Thymus (tissue), 14 donors: ENCODE results near the gene DOK6. TPM values are rescaled to one million over a fixed set of nuclear protein-coding genes. Genes with fewer than 3 reads are reported as not detected.
"Not testable (repeated sequence)": the region's sequence is repeated elsewhere in the genome, so short reads cannot be mapped to it uniquely, and the experiment has no call there.

Experiments
- DNase-seq, 9 donors: peaks; one replicate each; pipeline ENCODE4 v3.0.0-alpha.2; 2013; ENCODE audit warnings: low spot score in 9 of 9, low read depth in 6 of 9, missing footprints in 1 of 9
- H3K27ac ChIP-seq, 2 donors: one replicate each; pipeline ENCODE4 v1.5.1; 2013; ENCODE audit warnings: control low read depth in 1 of 2, low read depth in 1 of 2, low read length in 1 of 2, mild to moderate bottlenecking in 1 of 2, moderate library complexity in 1 of 2
- H3K27me3 ChIP-seq, 2 donors: one replicate each; pipeline ENCODE4 v1.5.1; 2013; ENCODE audit warnings: low read length in 1 of 2; ENCODE audit not compliant: control insufficient read depth in 2 of 2, insufficient read depth in 1 of 2
- H3K36me3 ChIP-seq, 2 donors: one replicate each; pipeline ENCODE4 v1.5.1; 2013; ENCODE audit warnings: low read length in 1 of 2, mild to moderate bottlenecking in 1 of 2, moderate library complexity in 1 of 2; ENCODE audit not compliant: control insufficient read depth in 2 of 2, insufficient read depth in 2 of 2
- H3K4me1 ChIP-seq, 2 donors: one replicate each; pipeline ENCODE4 v1.5.1; 2013; ENCODE audit warnings: low read length in 2 of 2; ENCODE audit not compliant: control insufficient read depth in 2 of 2, insufficient read depth in 2 of 2
- H3K4me3 ChIP-seq, 2 donors: one replicate each; pipeline ENCODE4 v1.5.1; 2013; ENCODE audit warnings: low read length in 2 of 2, control low read depth in 1 of 2, mild to moderate bottlenecking in 1 of 2
- H3K9me3 ChIP-seq, 2 donors: one replicate each; pipeline ENCODE4 v1.5.1; 2013; ENCODE audit warnings: low read length in 1 of 2, mild to moderate bottlenecking in 1 of 2; ENCODE audit not compliant: control insufficient read depth in 2 of 2, insufficient read depth in 1 of 2
- WGBS: extraction: QIAGEN DNeasy Blood & Tissue Kit; methylation state at CpG from one replicate; pipeline ENCODE4 v1.1.7; 2013; 5-methylcytosine and 5-hydroxymethylcytosine counted together
- long read RNA-seq, 10 donors: transcript quantifications; one replicate each; lab custom pipeline, GENCODE V29; 2026
- polyA plus RNA-seq: library from polyadenylated mRNA; stranded (reverse); fragments of 200-250 nt; gene quantifications from one replicate; pipeline ENCODE4 v1.2.3, GENCODE V29; 2013
- total RNA-seq: library from RNA; stranded (reverse); fragments of 120-200 nt; gene quantifications from one replicate; pipeline ENCODE4 v1.2.4, GENCODE V29; 2013
- donor health status: healthy.

Gene DOK6
- total RNA-seq (0.57 TPM), polyA plus RNA-seq (0.75 TPM)
- long read RNA-seq, donor 1 = 0 reads
- long read RNA-seq, donor 2, full-length matches to known transcripts = 1 of 1 reads
- long read RNA-seq, donor 2, partial matches to known transcripts = 0 of 1 reads
- long read RNA-seq, donor 2, other reads (novel, unspliced or antisense) = 0 of 1 reads
- long read RNA-seq, donor 3 = 0 reads
- long read RNA-seq, donor 4 = 0 reads
- long read RNA-seq, donor 5, full-length matches to known transcripts = 1 of 6 reads
- long read RNA-seq, donor 5, partial matches to known transcripts = 0 of 6 reads
- long read RNA-seq, donor 5, other reads (novel, unspliced or antisense) = 5 of 6 reads
- long read RNA-seq, donor 6 = 0 reads
- long read RNA-seq, donor 7 = 0 reads
- long read RNA-seq, donor 8 = 0 reads
- long read RNA-seq, donor 9 = 0 reads
- long read RNA-seq, donor 10 = 0 reads

DNA sequence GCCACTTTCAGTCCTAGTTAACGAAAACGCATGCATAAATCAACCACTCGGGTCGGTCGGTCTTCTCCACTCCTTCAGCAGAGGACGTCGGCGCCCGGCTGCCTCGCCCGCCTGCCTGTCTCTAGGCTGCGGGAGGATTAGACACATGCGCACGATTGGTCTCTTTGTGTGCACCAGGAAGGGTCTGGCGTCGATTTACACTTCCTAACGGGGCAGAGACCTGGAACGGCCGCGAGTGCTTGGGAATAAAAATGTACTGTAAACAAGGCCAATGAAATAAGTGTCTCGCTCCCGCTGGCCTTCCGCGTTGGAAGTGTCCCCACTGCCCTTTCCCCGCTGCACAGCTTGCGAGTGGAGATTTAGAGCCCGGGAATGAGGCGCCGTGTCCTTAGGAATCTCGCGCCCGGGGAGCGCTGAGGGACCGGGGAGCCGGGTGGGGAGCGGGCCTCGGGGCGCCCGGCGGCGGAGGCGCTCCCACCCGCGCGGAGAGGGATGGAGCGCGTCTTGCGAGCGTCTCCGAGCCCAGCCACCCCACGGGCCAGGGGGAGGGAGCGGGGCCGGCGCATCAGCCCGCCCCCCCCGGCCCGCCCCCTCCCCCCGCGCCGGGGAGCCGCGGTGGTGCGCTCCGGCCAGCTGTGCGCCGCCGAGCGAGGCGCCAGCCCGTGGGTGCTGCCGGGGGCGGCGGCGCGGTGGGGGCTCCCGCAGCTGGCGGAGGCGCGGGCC, at the start of gene DOK6:
TSS of gene DOK6 (plus strand) at position 636 of the 723 bp plus-strand sequence.
- Histone ChIP-seq H3K9me3 (peaks cover 0 to 3% of the 10 kb centered on the region in 2 donors), H3K27ac (peak within 1 kb of the TSS in 1 of 2 donors; percentile 42), H3K27me3 (peaks cover 33 to 56% of the 10 kb centered on the region in 2 donors), H3K4me3 (peak within 1 kb of the TSS; percentile 26 to 29), H3K4me1 (peaks cover 0 to 3% of the 10 kb centered on the region in 2 donors), H3K36me3 (no peaks in the 10 kb centered on the region)
- DNase-seq = peak in 1 of 9 donors; percentile 4
- WGBS = 1% methylated on average over 74 of the region's 79 CpGs

DNA sequence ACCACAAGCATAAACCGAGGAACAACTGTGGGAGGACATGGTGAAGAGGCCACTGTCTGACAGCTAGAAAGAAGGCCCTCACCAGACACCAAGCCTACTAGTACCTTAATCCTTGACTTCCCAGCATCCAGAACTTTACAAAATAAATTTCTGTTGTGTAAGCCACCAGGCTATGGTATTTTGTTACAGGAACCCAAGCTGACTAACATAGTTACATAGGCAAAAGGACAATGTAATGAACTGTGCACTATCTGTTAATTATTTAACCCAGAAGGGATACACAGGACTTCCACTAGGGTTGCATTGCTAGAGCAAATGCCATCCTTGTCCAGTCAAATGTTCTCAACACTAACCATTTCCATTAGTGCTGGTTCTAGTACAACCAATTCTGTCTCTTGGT, 47.7 kb upstream of the DOK6 start:
- Histone ChIP-seq H3K4me3 (no peak overlapping the region), H3K27me3 (no peaks in the 10 kb centered on the region), H3K27ac (no peak overlapping the region), H3K36me3 (no peaks in the 10 kb centered on the region), H3K4me1 (no peaks in the 10 kb centered on the region), H3K9me3 (peaks cover 0 to 3% of the 10 kb centered on the region in 2 donors)
- 92% methylated on average over 1 of the region's 1 CpG for WGBS
- no peak for DNase-seq

DNA sequence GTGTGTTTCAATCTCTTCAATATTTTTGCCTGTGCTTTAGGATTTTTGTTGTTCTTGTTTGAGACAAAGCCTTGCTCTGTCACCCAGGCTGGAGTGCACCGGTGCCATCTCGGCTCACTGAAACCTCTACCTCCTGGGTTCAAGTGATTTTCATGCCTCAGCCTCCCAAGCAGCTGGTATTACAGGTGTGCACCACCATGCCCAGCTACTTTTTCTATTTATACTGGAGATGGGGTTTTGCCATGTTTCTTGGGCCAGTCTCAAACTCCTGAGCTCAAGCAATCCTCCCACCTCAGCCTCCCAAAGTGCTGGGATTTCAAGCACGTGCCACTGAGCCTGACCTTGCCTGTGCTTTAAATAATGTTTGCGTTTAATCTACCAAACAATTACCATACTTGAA, 43.1 kb upstream of the DOK6 start:
- H3K27me3 ChIP-seq = no peaks in the 10 kb centered on the region
- no peaks in the 10 kb centered on the region for H3K36me3 ChIP-seq
- DNase-seq = no peak
- H3K4me3 ChIP-seq = no peak overlapping the region
- H3K9me3 ChIP-seq = peaks cover 0 to 12% of the 10 kb centered on the region in 2 donors
- WGBS = 94% methylated on average over 4 of the region's 4 CpGs
- no peaks in the 10 kb centered on the region for H3K4me1 ChIP-seq
- no peak overlapping the region for H3K27ac ChIP-seq

DNA sequence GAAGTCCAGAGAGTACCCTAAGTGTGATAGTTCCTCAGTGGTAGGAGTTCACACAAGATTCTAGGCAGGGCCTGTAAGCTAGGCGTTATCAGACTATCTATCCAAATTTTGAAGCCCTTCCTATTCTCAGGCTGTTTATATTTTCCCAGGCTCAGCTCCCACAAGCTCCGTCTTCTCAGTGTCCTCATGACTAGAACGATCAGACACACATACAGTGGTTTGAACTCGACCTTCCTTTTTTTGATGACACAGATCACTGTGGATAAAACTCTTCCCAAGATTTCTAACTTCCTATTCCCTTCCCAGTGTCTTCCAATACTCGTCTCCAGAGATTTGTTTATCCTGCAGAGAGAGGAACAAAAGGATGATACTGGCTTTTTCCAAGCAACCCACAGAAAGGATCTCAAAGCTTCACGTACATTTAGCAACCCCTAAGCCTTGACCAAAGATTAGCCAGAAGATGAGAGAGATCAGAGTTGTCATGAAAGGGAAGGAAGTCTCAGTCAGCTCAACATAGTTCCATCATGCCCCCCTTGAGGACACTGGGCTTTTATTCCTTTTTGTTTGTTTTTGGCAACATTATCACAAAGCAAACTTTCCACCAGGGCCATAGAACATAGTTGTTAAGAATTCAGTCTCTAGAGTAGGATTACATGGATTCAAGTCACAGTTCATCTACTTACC, 42.3 kb upstream of the DOK6 start:
- H3K27me3 ChIP-seq = no peaks in the 10 kb centered on the region
- H3K4me3 ChIP-seq = no peak overlapping the region
- H3K27ac ChIP-seq = no peak overlapping the region
- 84% methylated on average over 6 of the region's 6 CpGs for WGBS
- peaks cover 0 to 12% of the 10 kb centered on the region in 2 donors for H3K9me3 ChIP-seq
- DNase-seq = no peak
- no peaks in the 10 kb centered on the region for H3K4me1 ChIP-seq
- no peaks in the 10 kb centered on the region for H3K36me3 ChIP-seq

DNA sequence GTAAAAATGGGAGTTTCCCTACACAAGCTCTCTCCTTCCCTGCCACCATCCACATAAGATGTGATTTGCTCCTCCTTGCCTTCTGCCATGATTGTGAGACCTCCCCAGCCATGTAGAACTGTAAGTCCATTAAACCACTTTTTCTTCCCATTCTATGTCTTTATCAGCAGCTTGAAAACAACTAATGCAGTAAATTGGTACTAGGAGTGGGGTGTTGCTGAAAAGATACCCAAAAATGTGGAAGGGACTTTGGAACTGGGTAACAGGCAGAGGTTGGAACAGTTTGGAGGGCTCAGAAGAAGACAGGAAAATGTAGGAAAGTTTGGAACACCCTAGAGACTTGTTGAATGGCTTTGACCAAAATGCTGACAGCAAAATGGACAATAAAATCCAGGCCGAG, 40.9 kb upstream of the DOK6 start:
- peaks cover 0 to 12% of the 10 kb centered on the region in 2 donors for H3K9me3 ChIP-seq
- DNase-seq, H3K27ac ChIP-seq, H3K4me1 ChIP-seq, H3K4me3 ChIP-seq, H3K27me3 ChIP-seq, H3K36me3 ChIP-seq: not testable (repeated sequence)
- WGBS = 97% methylated on average over 1 of the region's 1 CpG

DNA sequence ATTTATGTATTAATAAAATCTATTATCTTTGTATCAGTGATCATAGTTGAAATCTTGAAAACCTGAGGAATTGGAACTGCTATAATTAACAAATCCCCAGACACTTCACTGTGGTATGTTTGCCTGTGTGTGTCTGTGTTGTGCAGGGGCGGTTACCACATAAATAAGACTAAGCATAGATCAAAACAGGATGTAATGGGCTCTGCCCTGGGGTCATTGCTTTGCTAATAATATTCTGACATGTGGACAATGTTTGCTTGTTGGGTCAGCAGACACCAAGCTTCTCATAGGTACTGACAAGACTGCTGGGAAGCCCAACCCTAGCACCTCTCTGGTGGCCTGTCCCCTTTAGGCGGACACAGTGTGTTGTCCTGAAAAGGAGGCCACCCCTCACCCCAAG, 35.8 kb upstream of the DOK6 start:
- H3K4me1 ChIP-seq = no peaks in the 10 kb centered on the region
- 95% methylated on average over 2 of the region's 2 CpGs for WGBS
- H3K9me3 ChIP-seq = peaks cover 0 to 9% of the 10 kb centered on the region in 2 donors
- no peak overlapping the region for H3K4me3 ChIP-seq
- no peak for DNase-seq
- H3K27ac ChIP-seq = no peak overlapping the region
- no peaks in the 10 kb centered on the region for H3K36me3 ChIP-seq
- H3K27me3 ChIP-seq = no peaks in the 10 kb centered on the region

DNA sequence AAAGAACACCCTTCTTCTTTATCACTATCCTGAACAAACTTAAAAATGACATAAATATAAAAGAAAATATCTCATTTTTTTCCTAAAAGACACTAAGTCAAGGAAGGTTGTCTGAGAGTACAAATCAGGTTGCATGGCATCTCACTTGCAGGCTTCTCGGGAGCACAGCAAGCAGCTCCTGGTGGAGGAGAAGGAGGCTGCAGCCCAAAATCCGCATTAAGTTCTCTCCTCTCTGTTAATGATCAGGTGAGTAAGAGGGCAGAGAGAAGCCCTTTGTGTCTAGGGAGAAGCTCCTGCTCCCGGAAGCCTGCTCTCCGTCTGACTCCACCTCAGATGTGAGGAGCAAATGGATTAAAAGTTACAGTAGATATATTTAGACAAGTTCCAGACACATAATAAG, 35.0 kb upstream of the DOK6 start:
- Histone ChIP-seq H3K27me3 (no peaks in the 10 kb centered on the region), H3K4me3 (no peak overlapping the region), H3K27ac (no peak overlapping the region), H3K9me3 (peaks cover 0 to 5% of the 10 kb centered on the region in 2 donors), H3K36me3 (no peaks in the 10 kb centered on the region), H3K4me1 (no peaks in the 10 kb centered on the region)
- 88% methylated on average over 4 of the region's 4 CpGs for WGBS
- no peak for DNase-seq

DNA sequence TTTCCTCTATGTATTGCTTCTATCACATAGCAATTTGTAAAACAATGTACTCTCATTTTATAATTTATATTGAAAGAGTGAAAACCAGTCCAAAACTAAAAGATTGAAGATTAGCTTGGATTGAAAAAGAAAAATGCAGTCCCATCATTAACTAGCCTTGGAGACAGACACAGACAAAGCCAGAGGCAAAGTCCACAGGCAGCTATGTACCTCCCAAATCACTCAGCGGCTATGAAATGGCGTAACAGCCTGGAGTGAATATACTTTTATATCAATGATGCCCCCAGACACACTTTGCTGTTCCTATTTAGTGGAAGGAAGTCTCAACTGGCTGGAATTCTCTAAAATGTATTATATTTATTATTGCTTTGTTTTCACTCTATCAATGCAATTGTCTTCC, 33.6 kb upstream of the DOK6 start:
- H3K4me3 ChIP-seq = no peak overlapping the region
- WGBS = 97% methylated on average over 2 of the region's 2 CpGs
- H3K27ac ChIP-seq = no peak overlapping the region
- no peaks in the 10 kb centered on the region for H3K27me3 ChIP-seq
- H3K36me3 ChIP-seq = no peaks in the 10 kb centered on the region
- no peak for DNase-seq
- H3K4me1 ChIP-seq = no peaks in the 10 kb centered on the region
- H3K9me3 ChIP-seq = no peaks in the 10 kb centered on the region

DNA sequence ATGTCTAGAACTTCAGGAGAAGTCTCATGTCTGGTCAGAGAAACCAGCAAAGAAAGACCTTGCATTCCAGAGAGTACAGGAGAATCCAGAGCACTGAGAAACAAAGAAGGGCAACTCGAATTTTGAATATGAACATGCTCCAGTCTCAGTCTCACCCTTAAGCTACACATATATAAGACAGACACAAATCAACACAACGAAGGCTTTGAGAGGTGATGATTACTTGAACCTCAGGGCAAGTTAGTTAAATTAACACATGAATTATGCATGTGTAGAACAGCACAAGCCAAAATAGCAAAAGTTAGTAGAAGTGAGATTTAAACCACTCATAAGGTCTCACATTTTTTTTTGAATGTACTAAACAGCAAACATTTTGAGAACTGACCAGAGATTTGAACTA, 29.0 kb upstream of the DOK6 start:
- no peak overlapping the region for H3K4me3 ChIP-seq

More for the DNA sequence above, 29.0 kb upstream of the DOK6 start:
- no peak for DNase-seq
- WGBS = 86% methylated on average over 2 of the region's 2 CpGs
- no peaks in the 10 kb centered on the region for H3K27me3 ChIP-seq
- no peaks in the 10 kb centered on the region for H3K36me3 ChIP-seq
- no peaks in the 10 kb centered on the region for H3K4me1 ChIP-seq
- no peaks in the 10 kb centered on the region for H3K9me3 ChIP-seq
- no peak overlapping the region for H3K27ac ChIP-seq
